Measurements from ENCODE around the gene PPP3R1.

DNA sequence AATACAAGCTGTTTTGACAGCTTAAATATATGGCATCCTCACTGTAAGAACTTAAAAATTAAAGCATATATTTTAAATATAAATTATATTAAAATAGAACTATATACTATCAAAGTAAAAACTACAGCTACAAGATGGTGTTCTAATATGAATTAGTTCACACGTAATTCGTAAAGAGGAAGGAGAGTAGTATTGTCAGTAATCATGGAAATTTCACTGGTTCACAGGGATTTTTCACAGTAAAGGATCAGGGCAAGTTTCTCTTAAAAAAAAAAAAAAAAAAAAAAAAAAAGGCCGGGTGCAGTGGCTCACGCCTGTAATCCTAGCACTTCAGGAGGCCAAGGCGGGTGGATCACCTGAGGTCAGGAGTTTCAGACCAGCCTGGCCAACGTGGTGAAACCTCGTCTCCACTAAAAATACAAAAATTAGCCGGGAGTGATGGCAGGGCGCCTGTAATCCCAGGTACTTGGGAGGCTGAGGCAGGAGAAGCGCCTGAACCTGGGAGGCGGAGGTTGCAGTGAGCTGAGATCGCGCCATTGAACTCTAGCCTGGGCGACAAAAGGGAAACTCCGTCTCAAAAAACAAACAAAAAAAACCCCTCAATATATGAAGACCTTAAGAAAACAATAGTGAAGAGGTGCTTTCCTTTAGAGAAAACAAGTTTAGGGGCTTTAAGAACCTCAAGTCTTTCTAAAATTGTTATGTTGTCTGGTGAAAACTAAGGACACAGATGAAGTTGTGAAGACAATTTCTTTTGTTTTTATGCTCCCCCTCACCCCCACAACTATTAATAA, 62.1 kb downstream of the PPP3R1 start:
- TF ChIP-seq, protein P1, sequence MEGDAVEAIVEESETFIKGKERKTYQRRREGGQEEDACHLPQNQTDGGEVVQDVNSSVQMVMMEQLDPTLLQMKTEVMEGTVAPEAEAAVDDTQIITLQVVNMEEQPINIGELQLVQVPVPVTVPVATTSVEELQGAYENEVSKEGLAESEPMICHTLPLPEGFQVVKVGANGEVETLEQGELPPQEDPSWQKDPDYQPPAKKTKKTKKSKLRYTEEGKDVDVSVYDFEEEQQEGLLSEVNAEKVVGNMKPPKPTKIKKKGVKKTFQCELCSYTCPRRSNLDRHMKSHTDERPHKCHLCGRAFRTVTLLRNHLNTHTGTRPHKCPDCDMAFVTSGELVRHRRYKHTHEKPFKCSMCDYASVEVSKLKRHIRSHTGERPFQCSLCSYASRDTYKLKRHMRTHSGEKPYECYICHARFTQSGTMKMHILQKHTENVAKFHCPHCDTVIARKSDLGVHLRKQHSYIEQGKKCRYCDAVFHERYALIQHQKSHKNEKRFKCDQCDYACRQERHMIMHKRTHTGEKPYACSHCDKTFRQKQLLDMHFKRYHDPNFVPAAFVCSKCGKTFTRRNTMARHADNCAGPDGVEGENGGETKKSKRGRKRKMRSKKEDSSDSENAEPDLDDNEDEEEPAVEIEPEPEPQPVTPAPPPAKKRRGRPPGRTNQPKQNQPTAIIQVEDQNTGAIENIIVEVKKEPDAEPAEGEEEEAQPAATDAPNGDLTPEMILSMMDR (conservative IDR thresholded peaks at IDR 0.05; ENCODE audit: low read depth in 2 of 2) = no peak
- no peak for TF ChIP-seq STAT1 (IDR thresholded peaks at IDR 0.05; ENCODE audit: unreplicated experiment)
- TF ChIP-seq, protein P2, sequence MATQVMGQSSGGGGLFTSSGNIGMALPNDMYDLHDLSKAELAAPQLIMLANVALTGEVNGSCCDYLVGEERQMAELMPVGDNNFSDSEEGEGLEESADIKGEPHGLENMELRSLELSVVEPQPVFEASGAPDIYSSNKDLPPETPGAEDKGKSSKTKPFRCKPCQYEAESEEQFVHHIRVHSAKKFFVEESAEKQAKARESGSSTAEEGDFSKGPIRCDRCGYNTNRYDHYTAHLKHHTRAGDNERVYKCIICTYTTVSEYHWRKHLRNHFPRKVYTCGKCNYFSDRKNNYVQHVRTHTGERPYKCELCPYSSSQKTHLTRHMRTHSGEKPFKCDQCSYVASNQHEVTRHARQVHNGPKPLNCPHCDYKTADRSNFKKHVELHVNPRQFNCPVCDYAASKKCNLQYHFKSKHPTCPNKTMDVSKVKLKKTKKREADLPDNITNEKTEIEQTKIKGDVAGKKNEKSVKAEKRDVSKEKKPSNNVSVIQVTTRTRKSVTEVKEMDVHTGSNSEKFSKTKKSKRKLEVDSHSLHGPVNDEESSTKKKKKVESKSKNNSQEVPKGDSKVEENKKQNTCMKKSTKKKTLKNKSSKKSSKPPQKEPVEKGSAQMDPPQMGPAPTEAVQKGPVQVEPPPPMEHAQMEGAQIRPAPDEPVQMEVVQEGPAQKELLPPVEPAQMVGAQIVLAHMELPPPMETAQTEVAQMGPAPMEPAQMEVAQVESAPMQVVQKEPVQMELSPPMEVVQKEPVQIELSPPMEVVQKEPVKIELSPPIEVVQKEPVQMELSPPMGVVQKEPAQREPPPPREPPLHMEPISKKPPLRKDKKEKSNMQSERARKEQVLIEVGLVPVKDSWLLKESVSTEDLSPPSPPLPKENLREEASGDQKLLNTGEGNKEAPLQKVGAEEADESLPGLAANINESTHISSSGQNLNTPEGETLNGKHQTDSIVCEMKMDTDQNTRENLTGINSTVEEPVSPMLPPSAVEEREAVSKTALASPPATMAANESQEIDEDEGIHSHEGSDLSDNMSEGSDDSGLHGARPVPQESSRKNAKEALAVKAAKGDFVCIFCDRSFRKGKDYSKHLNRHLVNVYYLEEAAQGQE (IDR thresholded peaks at IDR 0.05; ENCODE audit: unreplicated experiment) = no peak
